Measurements from ENCODE around the gene POU6F1.

DNA sequence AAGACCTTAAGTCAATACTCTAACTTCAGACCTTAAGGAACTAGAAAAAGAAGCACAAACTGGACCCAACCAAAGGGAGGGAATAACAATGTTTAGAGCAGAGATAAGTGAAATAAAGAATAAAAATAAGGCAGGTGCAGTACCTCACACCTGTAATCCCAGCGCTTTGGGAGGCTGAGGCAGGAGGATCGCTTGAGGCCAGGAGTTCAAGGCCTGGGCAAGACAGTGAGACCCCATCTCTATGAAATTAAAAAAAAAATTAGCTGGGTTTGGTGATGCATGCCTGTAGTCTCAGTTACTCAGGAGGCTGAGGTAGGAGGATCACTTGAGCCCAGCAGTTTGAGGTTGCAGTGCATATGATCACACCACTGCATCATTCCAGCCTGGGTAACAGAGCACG, 54.1 kb downstream of the POU6F1 start:
- no peak for TF ChIP-seq CTCF (IDR thresholded peaks at IDR 0.05; ENCODE audit: poor library complexity)
- TF ChIP-seq EZH2 (IDR thresholded peaks at IDR 0.05; ENCODE audit: borderline replicate concordance), result no peak
- no peak for TF ChIP-seq EZH2phosphoT487 (IDR thresholded peaks at IDR 0.05; ENCODE audit: low read depth, severe bottlenecking, unreplicated experiment)

All from hepatocyte (in vitro differentiated cells).